Breast epithelium (tissue), 3 donors: ENCODE data around the gene SPOP.
"Not testable (repeated sequence)": the region's sequence is repeated elsewhere in the genome, so short reads cannot be mapped to it uniquely, and the experiment has no call there.

Source experiments
- POLR2A ChIP-seq: fragments of 450-650 bp; IDR thresholded peaks from one replicate; pipeline ENCODE4 v1.6.1; 2016; ENCODE audit warnings: antibody characterized with exemption, mild to moderate bottlenecking, moderate library complexity
- POLR2AphosphoS5 ChIP-seq, 3 donors: sonication (generic); formaldehyde crosslinking; IDR thresholded peaks; one replicate each; pipeline ENCODE4 v1.6.1; 2017; ENCODE audit warnings: antibody characterized with exemption in 3 of 3
- TF ChIP-seq, protein P1 (sequence below), 3 donors: fragments of 450-650 bp; IDR thresholded peaks; one replicate each; pipeline ENCODE4 v1.5.1; 2016 to 2017; ENCODE audit warnings: antibody characterized with exemption in 3 of 3, mild to moderate bottlenecking in 3 of 3, moderate library complexity in 3 of 3

DNA sequence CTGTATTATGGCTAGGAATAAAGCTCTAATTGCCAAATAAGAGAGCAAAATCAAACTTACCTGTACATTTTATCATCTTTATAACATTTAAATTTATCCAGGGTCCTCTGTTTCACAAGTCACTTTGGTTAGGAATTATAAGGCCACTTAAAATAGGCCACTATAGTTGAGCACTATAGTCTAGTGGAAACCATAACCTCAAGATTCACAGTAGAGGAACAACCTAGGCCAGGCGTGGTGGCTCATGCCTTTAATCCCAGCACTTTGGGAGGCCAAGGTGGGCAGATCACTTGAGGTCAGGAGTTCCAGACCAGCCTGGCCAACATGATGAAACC is 31.9 kb downstream of the SPOP start:
- TF ChIP-seq POLR2A; POLR2AphosphoS5 (IDR thresholded peaks at IDR 0.05): not testable (repeated sequence)
- TF ChIP-seq, protein P1, sequence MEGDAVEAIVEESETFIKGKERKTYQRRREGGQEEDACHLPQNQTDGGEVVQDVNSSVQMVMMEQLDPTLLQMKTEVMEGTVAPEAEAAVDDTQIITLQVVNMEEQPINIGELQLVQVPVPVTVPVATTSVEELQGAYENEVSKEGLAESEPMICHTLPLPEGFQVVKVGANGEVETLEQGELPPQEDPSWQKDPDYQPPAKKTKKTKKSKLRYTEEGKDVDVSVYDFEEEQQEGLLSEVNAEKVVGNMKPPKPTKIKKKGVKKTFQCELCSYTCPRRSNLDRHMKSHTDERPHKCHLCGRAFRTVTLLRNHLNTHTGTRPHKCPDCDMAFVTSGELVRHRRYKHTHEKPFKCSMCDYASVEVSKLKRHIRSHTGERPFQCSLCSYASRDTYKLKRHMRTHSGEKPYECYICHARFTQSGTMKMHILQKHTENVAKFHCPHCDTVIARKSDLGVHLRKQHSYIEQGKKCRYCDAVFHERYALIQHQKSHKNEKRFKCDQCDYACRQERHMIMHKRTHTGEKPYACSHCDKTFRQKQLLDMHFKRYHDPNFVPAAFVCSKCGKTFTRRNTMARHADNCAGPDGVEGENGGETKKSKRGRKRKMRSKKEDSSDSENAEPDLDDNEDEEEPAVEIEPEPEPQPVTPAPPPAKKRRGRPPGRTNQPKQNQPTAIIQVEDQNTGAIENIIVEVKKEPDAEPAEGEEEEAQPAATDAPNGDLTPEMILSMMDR (IDR thresholded peaks at IDR 0.05), result not testable (repeated sequence)
